Endothelial cell (in vitro differentiated cells): ENCODE data around the gene SAMD4A. TPM values are rescaled to one million over a fixed set of nuclear protein-coding genes. Genes with fewer than 3 reads are reported as not detected.

Experiments
- DNase-seq: peaks from one replicate; pipeline ENCODE4 v3.0.0; 2021; ENCODE audit warnings: low spot score
- H3K27ac Mint-ChIP-seq: one replicate; pipeline ENCODE4 v1.8.0; 2021; ENCODE audit warnings: mixed read lengths, inconsistent platforms; ENCODE audit not compliant: unreplicated experiment
- H3K27me3 Mint-ChIP-seq: one replicate; pipeline ENCODE4 v1.8.0; 2021; ENCODE audit warnings: mild to moderate bottlenecking, moderate library complexity, mixed read lengths, inconsistent platforms; ENCODE audit not compliant: unreplicated experiment
- H3K36me3 Mint-ChIP-seq: one replicate; pipeline ENCODE4 v1.8.0; 2021; ENCODE audit warnings: mild to moderate bottlenecking, low read depth, mixed read lengths, inconsistent platforms; ENCODE audit not compliant: unreplicated experiment
- H3K4me1 Mint-ChIP-seq: one replicate; pipeline ENCODE4 v1.8.0; 2021; ENCODE audit warnings: mild to moderate bottlenecking, mixed read lengths, inconsistent platforms; ENCODE audit not compliant: unreplicated experiment
- H3K4me3 Mint-ChIP-seq: one replicate; pipeline ENCODE4 v1.8.0; 2021; ENCODE audit warnings: mild to moderate bottlenecking, mixed read lengths, inconsistent platforms; ENCODE audit not compliant: unreplicated experiment
- H3K9me3 Mint-ChIP-seq: one replicate; pipeline ENCODE4 v1.8.0; 2021; ENCODE audit warnings: mixed read lengths, inconsistent platforms; ENCODE audit not compliant: unreplicated experiment
- total RNA-seq: library from RNA; stranded (reverse); fragmentation: NEBNext Ultra II Directional; extraction: Animal tissue kit (Norgen Biotek cat#: 25700); gene quantifications from one replicate; pipeline ENCODE4 v1.2.1, GENCODE V29; 2021; ENCODE audit not compliant: unreplicated experiment
- TF ChIP-seq, protein P1 (sequence below): fragments of 200-600 bp; sonication (generic); IDR thresholded peaks from one replicate; pipeline ENCODE4 v1.5.0; 2021; ENCODE audit warnings: antibody characterized with exemption; ENCODE audit not compliant: unreplicated experiment

SAMD4A gene
- total RNA-seq, 1 donor from 2014 or later = 9.2 TPM

DNA sequence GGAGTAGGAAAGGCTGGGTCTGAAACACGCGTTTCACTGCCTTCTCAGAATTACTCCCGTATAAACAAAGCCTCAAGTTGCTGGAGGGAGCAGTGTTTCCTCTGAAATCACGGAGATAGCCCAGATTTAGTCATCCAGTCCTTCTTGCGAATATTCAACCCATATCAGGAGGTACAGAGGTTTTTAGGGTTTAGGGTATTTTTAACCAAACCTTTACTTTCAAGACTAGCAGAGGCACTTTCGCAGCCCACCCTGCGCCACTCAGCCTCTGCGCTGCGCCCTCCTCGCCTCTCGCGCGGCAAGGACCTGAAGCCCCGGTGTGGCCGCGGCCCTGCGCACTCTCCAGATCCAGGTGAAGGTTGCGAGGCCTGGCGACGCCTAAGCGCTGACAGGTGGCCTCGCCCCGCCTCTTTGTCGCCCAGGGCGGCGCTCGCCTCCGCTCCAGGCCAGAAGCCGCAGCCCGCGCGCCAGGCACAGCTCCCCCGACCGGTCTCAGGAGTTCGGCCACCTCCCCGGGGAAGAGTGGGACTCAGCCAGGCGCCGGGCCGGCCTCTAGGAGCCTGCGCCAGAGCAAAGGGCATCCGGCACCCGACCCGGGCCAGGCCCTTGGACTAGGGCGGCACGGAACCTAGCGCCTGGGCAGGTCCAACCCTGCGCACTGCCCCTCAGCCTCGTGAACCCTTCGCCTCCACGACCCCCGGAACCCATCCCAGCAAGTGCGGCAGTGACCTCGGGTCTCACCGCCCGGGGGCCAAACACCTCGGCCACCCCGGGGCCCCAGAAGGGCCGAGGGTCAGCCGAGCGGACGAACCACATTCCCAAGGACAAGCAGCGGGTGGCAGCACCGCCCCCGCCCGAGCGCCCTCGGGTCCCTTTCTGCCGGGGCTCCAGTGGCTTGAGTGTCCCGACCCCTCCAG, 1.8 kb upstream of the SAMD4A start:
- Mint-ChIP-seq H3K4me1 (peaks cover 15% of the 10 kb centered on the region), H3K27me3 (peaks cover 8% of the 10 kb centered on the region), H3K9me3 (no peaks in the 10 kb centered on the region), H3K27ac (no peak overlapping the region), H3K36me3 (no peaks in the 10 kb centered on the region), H3K4me3 (peak overlapping the region; percentile 86)
- TF ChIP-seq, protein P1, sequence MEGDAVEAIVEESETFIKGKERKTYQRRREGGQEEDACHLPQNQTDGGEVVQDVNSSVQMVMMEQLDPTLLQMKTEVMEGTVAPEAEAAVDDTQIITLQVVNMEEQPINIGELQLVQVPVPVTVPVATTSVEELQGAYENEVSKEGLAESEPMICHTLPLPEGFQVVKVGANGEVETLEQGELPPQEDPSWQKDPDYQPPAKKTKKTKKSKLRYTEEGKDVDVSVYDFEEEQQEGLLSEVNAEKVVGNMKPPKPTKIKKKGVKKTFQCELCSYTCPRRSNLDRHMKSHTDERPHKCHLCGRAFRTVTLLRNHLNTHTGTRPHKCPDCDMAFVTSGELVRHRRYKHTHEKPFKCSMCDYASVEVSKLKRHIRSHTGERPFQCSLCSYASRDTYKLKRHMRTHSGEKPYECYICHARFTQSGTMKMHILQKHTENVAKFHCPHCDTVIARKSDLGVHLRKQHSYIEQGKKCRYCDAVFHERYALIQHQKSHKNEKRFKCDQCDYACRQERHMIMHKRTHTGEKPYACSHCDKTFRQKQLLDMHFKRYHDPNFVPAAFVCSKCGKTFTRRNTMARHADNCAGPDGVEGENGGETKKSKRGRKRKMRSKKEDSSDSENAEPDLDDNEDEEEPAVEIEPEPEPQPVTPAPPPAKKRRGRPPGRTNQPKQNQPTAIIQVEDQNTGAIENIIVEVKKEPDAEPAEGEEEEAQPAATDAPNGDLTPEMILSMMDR = peak; percentile 28
- peak; percentile 64 for DNase-seq

DNA sequence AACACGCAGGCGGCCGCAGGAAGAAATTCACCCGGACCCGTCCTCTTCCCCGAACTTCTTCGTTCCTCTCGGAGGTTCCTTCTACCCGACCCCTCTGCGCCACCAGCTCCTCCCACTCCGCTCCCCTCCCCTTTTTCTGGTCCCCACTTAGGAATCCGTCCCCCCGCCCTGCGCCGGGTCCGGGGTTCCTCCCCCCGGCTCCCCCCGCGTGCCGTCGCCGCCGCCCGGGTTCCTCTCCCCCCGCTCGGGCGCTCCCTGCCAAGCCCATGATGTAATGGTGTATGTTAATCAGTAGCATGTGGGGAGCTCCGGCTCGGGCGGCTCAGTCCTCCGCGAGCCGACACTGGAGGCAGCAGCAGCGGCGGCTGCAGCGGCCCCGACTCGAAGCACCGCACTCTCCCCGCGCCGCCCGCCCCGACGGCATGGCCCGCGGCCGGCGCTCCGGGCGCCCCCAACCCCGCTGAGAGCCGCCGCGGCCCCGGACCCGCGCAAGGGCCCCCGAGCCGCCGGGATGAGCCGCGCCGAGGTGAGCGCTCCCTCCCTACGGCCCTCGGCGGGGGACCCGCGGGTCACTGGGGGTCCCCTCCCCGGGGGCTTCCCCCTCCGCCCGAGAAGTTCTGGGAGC, 1.0 kb upstream of the SAMD4A start:
- TF ChIP-seq, protein P1 = no peak

DNA sequence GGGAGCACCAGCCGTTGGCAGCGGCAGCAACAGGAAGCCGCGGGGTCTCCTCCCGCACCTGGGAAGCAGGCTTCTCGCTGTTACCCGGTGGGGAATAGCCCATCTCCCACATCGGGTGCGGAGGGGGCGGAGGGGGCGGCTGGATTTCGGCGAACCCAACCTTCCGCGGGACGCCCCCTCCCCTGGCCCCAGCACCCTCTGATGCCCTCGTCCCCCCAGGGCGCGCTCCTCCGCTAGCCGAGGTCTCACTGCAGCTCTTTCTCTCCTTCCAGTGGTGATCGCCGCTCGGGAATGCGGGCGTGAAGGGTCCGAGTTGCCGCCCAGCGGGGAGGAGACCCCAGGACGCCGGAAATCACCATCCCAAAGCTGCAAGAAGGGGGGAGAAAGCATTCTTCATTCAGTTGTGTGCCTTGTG, 303 bp downstream of the SAMD4A start:
- Mint-ChIP-seq H3K27me3 (peaks cover 8% of the 10 kb centered on the region), H3K9me3 (no peaks in the 10 kb centered on the region), H3K4me3 (peak overlapping the region; percentile 97), H3K4me1 (peaks cover 15% of the 10 kb centered on the region), H3K36me3 (peaks cover 4% of the 10 kb centered on the region), H3K27ac (peak overlapping the region; percentile 70)
- TF ChIP-seq, protein P1 = no peak
- DNase-seq = peak; percentile 46

More for the DNA sequence above, 1.0 kb upstream of the SAMD4A start:
- peak overlapping the region; percentile 86 for H3K4me3 Mint-ChIP-seq
- no peak overlapping the region for H3K27ac Mint-ChIP-seq
- no peaks in the 10 kb centered on the region for H3K36me3 Mint-ChIP-seq
- peaks cover 8% of the 10 kb centered on the region for H3K27me3 Mint-ChIP-seq
- DNase-seq = peak; percentile 60
- H3K9me3 Mint-ChIP-seq = no peaks in the 10 kb centered on the region
- peaks cover 15% of the 10 kb centered on the region for H3K4me1 Mint-ChIP-seq

DNA sequence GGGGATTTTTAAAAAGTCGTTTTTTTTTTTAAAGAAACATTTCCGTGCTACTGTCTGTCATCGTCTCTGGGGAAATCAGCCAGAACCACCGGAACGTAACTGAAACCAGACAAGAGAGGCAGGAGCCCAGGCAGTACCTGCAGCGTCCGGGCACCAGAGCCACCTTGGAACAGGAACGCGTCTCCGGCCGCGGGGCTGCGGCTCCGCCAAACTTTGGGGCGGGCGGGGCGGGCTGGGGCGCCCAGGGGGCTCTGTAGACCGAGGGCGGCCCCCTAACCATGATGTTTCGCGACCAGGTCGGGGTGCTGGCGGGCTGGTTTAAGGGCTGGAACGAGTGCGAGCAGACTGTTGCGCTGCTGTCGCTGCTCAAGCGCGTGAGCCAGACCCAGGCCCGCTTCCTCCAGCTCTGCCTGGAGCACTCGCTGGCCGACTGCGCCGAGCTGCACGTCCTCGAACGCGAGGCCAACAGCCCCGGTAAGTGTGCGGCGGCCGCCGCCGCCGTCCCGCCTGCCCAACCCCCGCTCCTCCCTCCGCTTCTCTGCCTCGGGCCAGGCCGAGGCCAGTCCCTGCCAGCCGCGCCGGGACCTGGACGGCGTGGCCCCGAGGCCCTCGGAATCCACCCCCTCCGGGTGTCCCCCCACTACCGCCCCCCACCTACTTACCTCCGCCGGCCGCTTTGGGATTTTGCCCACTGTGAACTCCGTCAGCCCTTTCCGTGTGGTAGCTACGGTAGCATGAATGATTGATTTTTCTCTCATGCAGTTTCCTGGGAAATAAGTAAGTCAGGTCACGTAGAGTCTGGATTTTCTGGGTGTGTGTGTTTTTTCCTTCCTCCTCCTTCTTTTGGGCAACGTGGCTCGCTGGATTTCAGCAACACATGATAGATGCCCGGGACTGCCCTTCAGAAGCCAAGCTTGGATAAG, 972 bp downstream of the SAMD4A start:
- DNase-seq = peak; percentile 59
- Mint-ChIP-seq H3K27ac (peak overlapping the region; percentile 70), H3K36me3 (peaks cover 7% of the 10 kb centered on the region), H3K9me3 (no peaks in the 10 kb centered on the region), H3K4me1 (peaks cover 15% of the 10 kb centered on the region), H3K4me3 (peak overlapping the region; percentile 97), H3K27me3 (peaks cover 8% of the 10 kb centered on the region)
- TF ChIP-seq, protein P1 = no peak
